ENCODE data around the gene SVEP1.

SVEP1 gene

GRCh38 chr9:110582156-110582555, 2.6 kb upstream of the SVEP1 start:
- no peak for TF ChIP-seq CTCF (IDR thresholded peaks at IDR 0.05; ENCODE audit: control extremely low read depth, extremely low read depth, low read depth, missing control alignments)
- no peak for DNase-seq (ENCODE audit: extremely low spot score)
- ChIA-PET CTCF (no interaction called here), POLR2A (no interaction called here)

GRCh38 chr9:110580850-110581249, 1.3 kb upstream of the SVEP1 start:
- no peak for TF ChIP-seq CTCF (IDR thresholded peaks at IDR 0.05; ENCODE audit: control extremely low read depth, extremely low read depth, low read depth, missing control alignments)
- ChIA-PET POLR2A (no interaction called here), CTCF (no interaction called here)
- no peak for DNase-seq (ENCODE audit: extremely low spot score)

- no peak for DNase-seq (ENCODE audit: extremely low spot score)
- ChIA-PET POLR2A (no interaction called here), CTCF (no interaction called here)
- TF ChIP-seq CTCF (IDR thresholded peaks at IDR 0.05; ENCODE audit: control extremely low read depth, extremely low read depth, low read depth, missing control alignments), result no peak
These were observed 300 bp upstream of the SVEP1 start for GRCh38 chr9:110579862-110580219.

- no peak for DNase-seq (ENCODE audit: extremely low spot score)
- TF ChIP-seq CTCF (IDR thresholded peaks at IDR 0.05; ENCODE audit: control extremely low read depth, extremely low read depth, low read depth, missing control alignments), result no peak
- ChIA-PET POLR2A (no interaction called here), CTCF (no interaction called here)
These were observed 937 bp downstream of the SVEP1 start for GRCh38 chr9:110578575-110579033.

GRCh38 chr9:110575945-110576344, 3.6 kb downstream of the SVEP1 start:
- POLR2A ChIA-PET, result no interaction called here
- CTCF ChIA-PET, result interaction anchor here (1.1 kb wide), 1 partner anchor 12 kb away, joined by 4 read pairs; no protein-coding TSS in a partner anchor
- DNase-seq (ENCODE audit: extremely low spot score), result no peak
- TF ChIP-seq CTCF (IDR thresholded peaks at IDR 0.05; ENCODE audit: control extremely low read depth, extremely low read depth, low read depth, missing control alignments), result no peak

GRCh38 chr9:110575169-110575568, 4.4 kb downstream of the SVEP1 start:
- no peak for TF ChIP-seq CTCF (IDR thresholded peaks at IDR 0.05; ENCODE audit: control extremely low read depth, extremely low read depth, low read depth, missing control alignments)
- no peak for DNase-seq (ENCODE audit: extremely low spot score)
- ChIA-PET POLR2A (no interaction called here), CTCF (interaction anchor here (1.1 kb wide), 1 partner anchor 11 kb away, joined by 4 read pairs; no protein-coding TSS in a partner anchor)

GRCh38 chr9:110573305-110573704, 6.2 kb downstream of the SVEP1 start:
- no peak for DNase-seq (ENCODE audit: extremely low spot score)
- ChIA-PET POLR2A (no interaction called here), CTCF (no interaction called here)
- no peak for TF ChIP-seq CTCF (IDR thresholded peaks at IDR 0.05; ENCODE audit: control extremely low read depth, extremely low read depth, low read depth, missing control alignments)
